Gastroesophageal sphincter (tissue), 3 donors: ENCODE data around the gene FOXD2.

Experiments used
- CTCF ChIP-seq, 4 experiments: fragments of 200-600 bp in 2 of 4; fragments of 450-650 bp in 2 of 4; sonication (generic) in 1 of 4; IDR thresholded peaks; one replicate each; pipeline ENCODE4 v1.5.1; 2017 to 2019; ENCODE audit warnings: antibody characterized with exemption in 4 of 4, mild to moderate bottlenecking in 2 of 4, moderate library complexity in 2 of 4
- POLR2AphosphoS5 ChIP-seq: sonication (generic); formaldehyde crosslinking; IDR thresholded peaks from one replicate; pipeline ENCODE4 v1.6.1; 2017; ENCODE audit warnings: antibody characterized with exemption

DNA sequence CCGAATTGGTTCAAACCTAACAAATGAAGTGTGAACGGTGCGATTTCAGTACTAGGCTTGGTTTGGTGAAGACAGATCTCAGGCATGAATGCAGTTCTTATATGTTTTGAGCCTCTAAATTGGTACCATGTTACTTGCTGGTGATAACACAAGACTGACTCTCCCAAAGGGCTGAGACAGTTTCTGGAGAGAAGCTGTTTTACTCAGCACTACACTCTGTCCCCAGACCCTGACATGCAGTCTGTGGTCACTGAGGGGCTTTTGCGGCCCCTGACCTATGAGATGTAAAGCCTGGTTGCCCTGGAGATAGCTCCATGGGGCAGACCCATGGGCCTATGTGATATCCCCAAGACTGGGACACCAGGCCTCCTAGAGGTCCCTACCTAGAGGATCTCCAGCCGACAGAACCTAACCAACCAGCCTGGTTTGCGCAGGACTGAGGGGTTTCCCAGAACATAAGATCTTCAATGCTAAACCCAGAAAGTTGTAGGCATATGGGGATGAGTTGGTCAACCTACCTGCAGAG is 41.1 kb upstream of the FOXD2 start:
- TF ChIP-seq CTCF (IDR thresholded peaks at IDR 0.05) (no peak), POLR2AphosphoS5 (no peak)
